Body of pancreas (tissue), 4 donors: ENCODE data around the gene ACVR1.

Source experiments
- CTCF ChIP-seq, 7 experiments: fragments of 450-650 bp in 4 of 7; fragments of 200-600 bp in 3 of 7; sonication (generic) in 3 of 7; IDR thresholded peaks; one replicate each; pipeline ENCODE4 v1.5.1; 2016 to 2019; ENCODE audit warnings: antibody characterized with exemption in 7 of 7
- POLR2A ChIP-seq, 3 donors: fragments of 450-650 bp; IDR thresholded peaks; one replicate each; pipeline ENCODE4 v1.6.1; 2016; ENCODE audit warnings: antibody characterized with exemption in 3 of 3, mild to moderate bottlenecking in 2 of 3

- TF ChIP-seq POLR2A (IDR thresholded peaks at IDR 0.05) (no peak), CTCF (IDR thresholded peaks at IDR 0.05) (no peak)
Measured at GRCh38 chr2:157880927-157881326, 4.8 kb upstream of the ACVR1 start.
